ENCODE data around the gene AMHR2.
"Not testable (repeated sequence)": the region's sequence is repeated elsewhere in the genome, so short reads cannot be mapped to it uniquely, and the experiment has no call there.

The AMHR2 gene

GRCh38 chr12:53417291-53417816, 6.3 kb upstream of the AMHR2 start:
- H3K9me3 ChIP-seq (replicated peaks; ENCODE audit: low read length); H3K27me3 ChIP-seq (ENCODE audit: control insufficient read depth, insufficient read depth, low read length); H3K9ac ChIP-seq (ENCODE audit: low read depth, low read length); H3K4me2 ChIP-seq (ENCODE audit: low read length); H3K4me3 ChIP-seq (ENCODE audit: low read length): not testable (repeated sequence)
- Histone ChIP-seq H3K36me3 (ENCODE audit: insufficient read depth, low read length) (peaks cover 10% of the 10 kb centered on the region), H3K4me1 (ENCODE audit: control insufficient read depth, insufficient read depth, low read length) (peaks cover 11% of the 10 kb centered on the region)

- peaks cover 3% of the 10 kb centered on the region for H3K4me1 ChIP-seq (ENCODE audit: control insufficient read depth, insufficient read depth, low read length)
- no peaks in the 10 kb centered on the region for H3K9me3 ChIP-seq (replicated peaks; ENCODE audit: low read length)
- no peak overlapping the region for H3K4me3 ChIP-seq (ENCODE audit: low read length)
- H3K36me3 ChIP-seq (ENCODE audit: insufficient read depth, low read length) = peaks cover 3% of the 10 kb centered on the region
- no peaks in the 10 kb centered on the region for H3K27me3 ChIP-seq (ENCODE audit: control insufficient read depth, insufficient read depth, low read length)
- no peak overlapping the region for H3K9ac ChIP-seq (ENCODE audit: low read depth, low read length)
- no peak overlapping the region for H3K4me2 ChIP-seq (ENCODE audit: low read length)
Observed at GRCh38 chr12:53418221-53418620, 5.4 kb upstream of the AMHR2 start.

- H3K9me3 ChIP-seq (replicated peaks; ENCODE audit: low read length) = no peaks in the 10 kb centered on the region
- no peak overlapping the region for H3K4me3 ChIP-seq (ENCODE audit: low read length)
- H3K4me2 ChIP-seq (ENCODE audit: low read length) = no peak overlapping the region
- H3K27me3 ChIP-seq (ENCODE audit: control insufficient read depth, insufficient read depth, low read length) = no peaks in the 10 kb centered on the region
- no peaks in the 10 kb centered on the region for H3K36me3 ChIP-seq (ENCODE audit: insufficient read depth, low read length)
- no peak overlapping the region for H3K9ac ChIP-seq (ENCODE audit: low read depth, low read length)
- H3K4me1 ChIP-seq (ENCODE audit: control insufficient read depth, insufficient read depth, low read length) = peaks cover 3% of the 10 kb centered on the region
Observed at GRCh38 chr12:53419756-53420155, 3.9 kb upstream of the AMHR2 start.

GRCh38 chr12:53422247-53422646, 1.4 kb upstream of the AMHR2 start:
- H3K9ac ChIP-seq (ENCODE audit: low read depth, low read length); H3K27me3 ChIP-seq (ENCODE audit: control insufficient read depth, insufficient read depth, low read length); H3K36me3 ChIP-seq (ENCODE audit: insufficient read depth, low read length); H3K4me3 ChIP-seq (ENCODE audit: low read length); H3K4me2 ChIP-seq (ENCODE audit: low read length); H3K9me3 ChIP-seq (replicated peaks; ENCODE audit: low read length); H3K4me1 ChIP-seq (ENCODE audit: control insufficient read depth, insufficient read depth, low read length): not testable (repeated sequence)

GRCh38 chr12:53424626-53425514, 1.2 kb downstream of the AMHR2 start:
- Histone ChIP-seq H3K4me1 (ENCODE audit: control insufficient read depth, insufficient read depth, low read length) (peaks cover 17% of the 10 kb centered on the region), H3K27me3 (ENCODE audit: control insufficient read depth, insufficient read depth, low read length) (no peaks in the 10 kb centered on the region), H3K9me3 (replicated peaks; ENCODE audit: low read length) (no peaks in the 10 kb centered on the region), H3K4me2 (ENCODE audit: low read length) (no peak overlapping the region), H3K9ac (ENCODE audit: low read depth, low read length) (no peak overlapping the region), H3K36me3 (ENCODE audit: insufficient read depth, low read length) (no peaks in the 10 kb centered on the region), H3K4me3 (ENCODE audit: low read length) (no peak overlapping the region)

- no peaks in the 10 kb centered on the region for H3K9me3 ChIP-seq (replicated peaks; ENCODE audit: low read length)
- no peak overlapping the region for H3K4me3 ChIP-seq (ENCODE audit: low read length)
- no peak overlapping the region for H3K4me2 ChIP-seq (ENCODE audit: low read length)
- H3K9ac ChIP-seq (ENCODE audit: low read depth, low read length) = no peak overlapping the region
- H3K27me3 ChIP-seq (ENCODE audit: control insufficient read depth, insufficient read depth, low read length) = no peaks in the 10 kb centered on the region
- peaks cover 17% of the 10 kb centered on the region for H3K4me1 ChIP-seq (ENCODE audit: control insufficient read depth, insufficient read depth, low read length)
- H3K36me3 ChIP-seq (ENCODE audit: insufficient read depth, low read length) = no peaks in the 10 kb centered on the region
Observed at GRCh38 chr12:53425515-53426150, 2.0 kb downstream of the AMHR2 start.

- H3K36me3 ChIP-seq (ENCODE audit: insufficient read depth, low read length) = no peaks in the 10 kb centered on the region
- no peak overlapping the region for H3K4me2 ChIP-seq (ENCODE audit: low read length)
- H3K27me3 ChIP-seq (ENCODE audit: control insufficient read depth, insufficient read depth, low read length) = no peaks in the 10 kb centered on the region
- H3K9ac ChIP-seq (ENCODE audit: low read depth, low read length) = no peak overlapping the region
- H3K4me3 ChIP-seq (ENCODE audit: low read length) = no peak overlapping the region
- H3K4me1 ChIP-seq (ENCODE audit: control insufficient read depth, insufficient read depth, low read length) = peaks cover 23% of the 10 kb centered on the region
- no peaks in the 10 kb centered on the region for H3K9me3 ChIP-seq (replicated peaks; ENCODE audit: low read length)
Observed at GRCh38 chr12:53427905-53428594, 4.4 kb downstream of the AMHR2 start.

GRCh38 chr12:53428741-53429140, 5.1 kb downstream of the AMHR2 start:
- H3K4me2 ChIP-seq (ENCODE audit: low read length) = no peak overlapping the region
- no peaks in the 10 kb centered on the region for H3K9me3 ChIP-seq (replicated peaks; ENCODE audit: low read length)
- H3K4me1 ChIP-seq (ENCODE audit: control insufficient read depth, insufficient read depth, low read length) = peaks cover 23% of the 10 kb centered on the region
- H3K9ac ChIP-seq (ENCODE audit: low read depth, low read length) = no peak overlapping the region
- H3K36me3 ChIP-seq (ENCODE audit: insufficient read depth, low read length) = no peaks in the 10 kb centered on the region
- no peaks in the 10 kb centered on the region for H3K27me3 ChIP-seq (ENCODE audit: control insufficient read depth, insufficient read depth, low read length)
- no peak overlapping the region for H3K4me3 ChIP-seq (ENCODE audit: low read length)

GRCh38 chr12:53430116-53430515, 6.5 kb downstream of the AMHR2 start:
- Histone ChIP-seq H3K4me2 (ENCODE audit: low read length) (no peak overlapping the region), H3K27me3 (ENCODE audit: control insufficient read depth, insufficient read depth, low read length) (no peaks in the 10 kb centered on the region), H3K9me3 (replicated peaks; ENCODE audit: low read length) (no peaks in the 10 kb centered on the region), H3K9ac (ENCODE audit: low read depth, low read length) (no peak overlapping the region), H3K4me3 (ENCODE audit: low read length) (no peak overlapping the region), H3K36me3 (ENCODE audit: insufficient read depth, low read length) (no peaks in the 10 kb centered on the region), H3K4me1 (ENCODE audit: control insufficient read depth, insufficient read depth, low read length) (peaks cover 23% of the 10 kb centered on the region)

- Histone ChIP-seq H3K36me3 (ENCODE audit: insufficient read depth, low read length) (no peaks in the 10 kb centered on the region), H3K4me2 (ENCODE audit: low read length) (no peak overlapping the region), H3K9ac (ENCODE audit: low read depth, low read length) (no peak overlapping the region), H3K27me3 (ENCODE audit: control insufficient read depth, insufficient read depth, low read length) (no peaks in the 10 kb centered on the region), H3K9me3 (replicated peaks; ENCODE audit: low read length) (no peaks in the 10 kb centered on the region), H3K4me3 (ENCODE audit: low read length) (no peak overlapping the region), H3K4me1 (ENCODE audit: control insufficient read depth, insufficient read depth, low read length) (peaks cover 23% of the 10 kb centered on the region)
Observed at GRCh38 chr12:53431187-53431586, 7.5 kb downstream of the AMHR2 start.

GRCh38 chr12:53435326-53435725, 11.7 kb downstream of the AMHR2 start:
- H3K9me3 ChIP-seq (replicated peaks; ENCODE audit: low read length); H3K27me3 ChIP-seq (ENCODE audit: control insufficient read depth, insufficient read depth, low read length); H3K4me2 ChIP-seq (ENCODE audit: low read length); H3K9ac ChIP-seq (ENCODE audit: low read depth, low read length); H3K4me1 ChIP-seq (ENCODE audit: control insufficient read depth, insufficient read depth, low read length); H3K36me3 ChIP-seq (ENCODE audit: insufficient read depth, low read length); H3K4me3 ChIP-seq (ENCODE audit: low read length): not testable (repeated sequence)

Data from skeletal muscle satellite cell (primary cell).